Uterus (tissue), 2 donors: Measurements from ENCODE around the gene SH2D4B.

Source experiments
- CTCF ChIP-seq, 4 experiments: fragments of 200-600 bp in 2 of 4; fragments of 450-650 bp in 2 of 4; sonication (generic) in 2 of 4; IDR thresholded peaks; one replicate each; pipeline ENCODE4 v1.5.1; 2016 to 2019; ENCODE audit warnings: antibody characterized with exemption in 4 of 4, mild to moderate bottlenecking in 2 of 4, moderate library complexity in 1 of 4
- POLR2A ChIP-seq, 2 donors: fragments of 450-650 bp; IDR thresholded peaks; one replicate each; pipeline ENCODE4 v1.6.1; 2016; ENCODE audit warnings: antibody characterized with exemption in 2 of 2, mild to moderate bottlenecking in 1 of 2, moderate library complexity in 1 of 2

GRCh38 chr10:80609331-80609730, 71.6 kb downstream of the SH2D4B start:
- TF ChIP-seq POLR2A (IDR thresholded peaks at IDR 0.05) = no peak
- no peak for TF ChIP-seq CTCF (IDR thresholded peaks at IDR 0.05)
